Urothelium cell line (cell line): ENCODE measurements around the gene USP49.
A peak's percentile ranks its signal among the peaks of the same experiment; 100 is the strongest.
"Not testable (repeated sequence)": the region's sequence is repeated elsewhere in the genome, so short reads cannot be mapped to it uniquely, and the experiment has no call there.

Experiments
- DNase-seq: peaks from one replicate; pipeline ENCODE4 v3.0.0; 2011; ENCODE audit warnings: low spot score, mixed read lengths
- FAIRE-seq: peaks from 2 replicates; lab custom pipeline; 2011; peaks lifted over from hg19 to GRCh38; lab: Jason Lieb, UNC

Gene USP49

GRCh38 chr6:41895300-41896233 is at the start of gene USP49:
USP49 (minus strand) TSS chr6:41895375; CDS start chr6:41806983, 88,392 bp downstream.
- FAIRE-seq (no peak), DNase-seq (peak; percentile 96)

- no peak for DNase-seq
- FAIRE-seq = no peak
Observed at GRCh38 chr6:41943456-41943855, 48.3 kb upstream of the USP49 start.

- FAIRE-seq, DNase-seq: not testable (repeated sequence)
Observed at GRCh38 chr6:41942882-41943281, 47.7 kb upstream of the USP49 start.

GRCh38 chr6:41942067-41942851 is 47.1 kb upstream of the USP49 start:
- DNase-seq (no peak), FAIRE-seq (no peak)

- FAIRE-seq (no peak), DNase-seq (peak; percentile 96)
Observed at GRCh38 chr6:41941280-41942066, 46.3 kb upstream of the USP49 start, which contains the start of gene CCND3. CCND3 (minus strand) TSS chr6:41941808; CDS start chr6:41941649, 159 bp downstream.

GRCh38 chr6:41940759-41941279 is 45.6 kb upstream of the USP49 start:
- FAIRE-seq = no peak
- peak; percentile 46 for DNase-seq

- FAIRE-seq (no peak), DNase-seq (no peak)
Observed at GRCh38 chr6:41939848-41940758, 44.9 kb upstream of the USP49 start.

- DNase-seq (no peak), FAIRE-seq (no peak)
Observed at GRCh38 chr6:41939176-41939847, 44.1 kb upstream of the USP49 start.

GRCh38 chr6:41938590-41939175 is 43.5 kb upstream of the USP49 start:
- no peak for FAIRE-seq
- no peak for DNase-seq

GRCh38 chr6:41937861-41938574 is 42.8 kb upstream of the USP49 start:
- no peak for FAIRE-seq
- DNase-seq = no peak

- no peak for FAIRE-seq
- DNase-seq = no peak
Observed at GRCh38 chr6:41937472-41937860, 42.3 kb upstream of the USP49 start.

- DNase-seq = peak; percentile 82
- no peak for FAIRE-seq
Observed at GRCh38 chr6:41936073-41936837, 41.1 kb upstream of the USP49 start.

GRCh38 chr6:41935685-41936072 is 40.5 kb upstream of the USP49 start:
- DNase-seq (no peak), FAIRE-seq (no peak)

GRCh38 chr6:41935193-41935574 is 40.0 kb upstream of the USP49 start:
- no peak for FAIRE-seq

GRCh38 chr6:41934278-41935192 is 39.4 kb upstream of the USP49 start:
- DNase-seq (no peak), FAIRE-seq (no peak)

More at GRCh38 chr6:41935193-41935574, 40.0 kb upstream of the USP49 start:
- DNase-seq = no peak

GRCh38 chr6:41932378-41932777 is 37.2 kb upstream of the USP49 start:
- FAIRE-seq = no peak

More at GRCh38 chr6:41932378-41932777, 37.2 kb upstream of the USP49 start:
- DNase-seq = no peak
